HepG2 (cell line): Measurements from ENCODE around the gene RAMP1. TPM values are rescaled to one million over a fixed set of nuclear protein-coding genes. Genes with fewer than 3 reads are reported as not detected.

Source experiments
- CAMTA2 ChIP-seq: sonication (generic); formaldehyde crosslinking; IDR thresholded peaks from 2 replicates; pipeline ENCODE4 v1.4.0; 2020; ENCODE audit warnings: mild to moderate bottlenecking, missing genetic modification reagents, borderline replicate concordance
- CENPT ChIP-seq: sonication (generic); formaldehyde crosslinking; IDR thresholded peaks from 2 replicates; pipeline ENCODE4 v1.8.0; 2022; ENCODE audit warnings: low read depth, mild to moderate bottlenecking, moderate library complexity, missing genetic modification reagents
- EZH2 ChIP-seq: conservative IDR thresholded peaks from 2 replicates; pipeline ENCODE4 v1.6.1; 2012; ENCODE audit warnings: mild to moderate bottlenecking, low read depth, low read length, moderate library complexity
- GABPA ChIP-seq, 2 experiments: IDR thresholded peaks; 2 replicates each; pipeline ENCODE4 v1.6.1; 2011 to 2016; ENCODE audit warnings: low read depth in 2 of 2, low read length in 1 of 2, missing biosample characterization in 1 of 2, missing genetic modification characterization in 1 of 2
- HOXA5 ChIP-seq: sonication (generic); formaldehyde crosslinking; IDR thresholded peaks from 2 replicates; pipeline ENCODE4 v1.4.0; 2020; ENCODE audit warnings: missing genetic modification reagents
- JARID2 ChIP-seq: sonication (generic); formaldehyde crosslinking; IDR thresholded peaks from 2 replicates; pipeline ENCODE4 v1.8.1; 2023; ENCODE audit warnings: missing genetic modification reagents, inconsistent platforms; ENCODE audit not compliant: insufficient replicate concordance
- KAT2B ChIP-seq: fragments of 150-350 bp; IDR thresholded peaks from 2 replicates; pipeline ENCODE4 v1.6.1; 2014; ENCODE audit warnings: low read depth, low read length, borderline replicate concordance
- KLF15 ChIP-seq: sonication (generic); formaldehyde crosslinking; IDR thresholded peaks from 2 replicates; pipeline ENCODE4 v1.8.1; 2023; ENCODE audit warnings: borderline replicate concordance, mild to moderate bottlenecking, inconsistent platforms, missing genetic modification reagents, mixed read lengths
- MIXL1 ChIP-seq: IDR thresholded peaks from 2 replicates; pipeline ENCODE4 v1.6.1; 2016
- MTF1 ChIP-seq: sonication (generic); formaldehyde crosslinking; IDR thresholded peaks from 2 replicates; pipeline ENCODE4 v1.5.0; 2020; ENCODE audit warnings: missing genetic modification reagents
- NFE2L2 ChIP-seq: fragments of 150-350 bp; IDR thresholded peaks from 2 replicates; pipeline ENCODE4 v1.6.1; 2014; ENCODE audit warnings: low read length
- PHB2 ChIP-seq: fragments of 450-650 bp; IDR thresholded peaks from 2 replicates; pipeline ENCODE4 v1.6.1; 2018; ENCODE audit not compliant: partially characterized antibody
- PLRG1 ChIP-seq: fragments of 450-650 bp; conservative IDR thresholded peaks from 2 replicates; pipeline ENCODE4 v1.6.1; 2016
- SNRNP70 ChIP-seq: fragments of 200-400 bp; formaldehyde crosslinking; IDR thresholded peaks from 2 replicates; pipeline ENCODE4 v1.6.1; 2017; ENCODE audit warnings: mild to moderate bottlenecking, low read depth, low read length, moderate library complexity
- ZNF136 ChIP-seq: sonication (generic); formaldehyde crosslinking; IDR thresholded peaks from 2 replicates; pipeline ENCODE4 v1.8.1; 2022; ENCODE audit warnings: low read depth, mild to moderate bottlenecking, moderate library complexity, missing genetic modification reagents
- ZNF333 ChIP-seq: sonication (generic); formaldehyde crosslinking; IDR thresholded peaks from 2 replicates; pipeline ENCODE4 v1.4.0; 2020; ENCODE audit warnings: mild to moderate bottlenecking, missing genetic modification reagents, borderline replicate concordance
- ZNF883 ChIP-seq: sonication (generic); formaldehyde crosslinking; IDR thresholded peaks from 2 replicates; pipeline ENCODE4 v1.5.1; 2020; ENCODE audit warnings: mild to moderate bottlenecking, missing genetic modification reagents; ENCODE audit errors: not compliant biosample characterization
- polyA plus RNA-seq, 8 experiments: library from polyadenylated mRNA; depleted of rRNA in 3 of 8; stranded (reverse) in 7 of 8; unstranded in 1 of 8; fragments of >200 nt; fragmentation: Illumina TruSeq in 4 of 8; extraction: Trizol in 4 of 8; gene quantifications; 2 replicates each; pipeline versions ENCODE4 v1.2.1 to v1.2.3, GENCODE V29; 2011 to 2016; ENCODE audit warnings: low read depth in 4 of 8, missing spikeins in 1 of 8, mixed read lengths in 1 of 8; ENCODE audit not compliant: insufficient read depth in 1 of 8
- total RNA-seq, 5 experiments: library from RNA; depleted of rRNA; stranded (reverse); fragments of >200 nt; fragmentation: Illumina TruSeq; extraction: Trizol; gene quantifications; 2 replicates each; pipeline ENCODE4 v1.2.3, GENCODE V29; 2016; ENCODE audit warnings: low read depth in 1 of 5
- TF ChIP-seq, protein P1 (sequence below): sonication (generic); formaldehyde crosslinking; IDR thresholded peaks from 2 replicates; pipeline ENCODE4 v1.4.0; 2020; ENCODE audit warnings: missing genetic modification reagents, borderline replicate concordance
- TF ChIP-seq, protein P2 (sequence below): sonication (generic); formaldehyde crosslinking; IDR thresholded peaks from 2 replicates; pipeline ENCODE4 v1.4.0; 2020; ENCODE audit warnings: missing genetic modification reagents
- TF ChIP-seq, protein P3 (sequence below): sonication (generic); formaldehyde crosslinking; conservative IDR thresholded peaks from 2 replicates; pipeline ENCODE4 v1.5.0; 2020; ENCODE audit warnings: missing genetic modification reagents
- TF ChIP-seq, protein P4 (sequence below): sonication (generic); formaldehyde crosslinking; IDR thresholded peaks from 2 replicates; pipeline ENCODE4 v1.4.0; 2020; ENCODE audit warnings: missing genetic modification reagents, low read depth, mild to moderate bottlenecking, borderline replicate concordance

RAMP1 gene
- total and polyA plus RNA-seq, 2 of the 13 experiments (the other 11 are each of a cell fraction or from before 2014, with no cell fraction given): 0.29 to 0.61 TPM

DNA sequence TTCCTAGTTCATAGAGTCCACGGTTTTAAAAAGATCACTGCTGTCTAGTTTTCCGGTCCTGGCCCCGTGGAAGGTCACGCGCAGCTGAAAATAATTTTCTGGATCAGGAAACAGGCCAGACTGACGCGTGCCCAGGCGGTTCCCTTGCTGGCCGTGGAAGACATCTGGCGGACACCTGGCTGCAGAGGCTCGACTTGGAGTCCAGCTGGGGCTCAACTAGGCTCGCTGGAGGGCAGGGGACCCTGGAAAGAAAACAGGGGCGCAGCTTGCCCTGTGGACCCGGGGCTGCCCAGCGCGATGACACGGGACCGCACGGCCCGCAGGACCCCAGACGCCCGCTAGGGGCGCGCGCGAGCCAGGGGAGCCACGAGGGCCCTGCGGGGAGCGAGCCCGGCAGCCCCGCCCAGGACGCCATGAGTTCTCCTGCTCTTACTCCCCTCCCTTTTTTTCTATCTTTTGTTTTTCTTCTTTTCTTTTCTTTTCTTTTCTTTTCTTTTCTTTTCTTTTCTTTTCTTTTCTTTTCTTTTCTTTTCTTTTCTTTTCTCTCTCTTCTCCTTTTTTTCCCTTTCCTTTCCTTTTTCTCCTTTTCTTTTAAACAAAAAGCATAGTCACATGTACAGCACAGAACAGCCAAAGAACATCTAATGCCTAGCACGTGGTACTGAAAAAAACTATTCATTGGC is 64.2 kb downstream of the RAMP1 start (continued):
- TF ChIP-seq, protein P1, sequence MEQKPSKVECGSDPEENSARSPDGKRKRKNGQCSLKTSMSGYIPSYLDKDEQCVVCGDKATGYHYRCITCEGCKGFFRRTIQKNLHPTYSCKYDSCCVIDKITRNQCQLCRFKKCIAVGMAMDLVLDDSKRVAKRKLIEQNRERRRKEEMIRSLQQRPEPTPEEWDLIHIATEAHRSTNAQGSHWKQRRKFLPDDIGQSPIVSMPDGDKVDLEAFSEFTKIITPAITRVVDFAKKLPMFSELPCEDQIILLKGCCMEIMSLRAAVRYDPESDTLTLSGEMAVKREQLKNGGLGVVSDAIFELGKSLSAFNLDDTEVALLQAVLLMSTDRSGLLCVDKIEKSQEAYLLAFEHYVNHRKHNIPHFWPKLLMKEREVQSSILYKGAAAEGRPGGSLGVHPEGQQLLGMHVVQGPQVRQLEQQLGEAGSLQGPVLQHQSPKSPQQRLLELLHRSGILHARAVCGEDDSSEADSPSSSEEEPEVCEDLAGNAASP (CRISPR knock-in tag): no peak
- TF ChIP-seq HOXA5 (CRISPR knock-in tag) (no peak), KAT2B (no peak), MIXL1 (CRISPR knock-in tag) (no peak), PHB2 (no peak), CENPT (no peak), ZNF136 (CRISPR knock-in tag) (no peak), ZNF333 (CRISPR knock-in tag) (0 out of 2 replicates have a peak, but pooled peaks have one; percentile 31), NFE2L2 (no peak), CAMTA2 (CRISPR knock-in tag) (no peak), EZH2 (no peak), GABPA (IDR thresholded peaks at IDR 0.05; ENCODE audit: low read depth, low read length) (no peak), GABPA (CRISPR knock-in tag; IDR thresholded peaks at IDR 0.05; ENCODE audit: low read depth) (no peak), MTF1 (CRISPR knock-in tag) (no peak), ZNF883 (CRISPR knock-in tag) (no peak), JARID2 (CRISPR knock-in tag) (no peak), KLF15 (CRISPR knock-in tag) (no peak), SNRNP70 (no peak), PLRG1 (no peak)
- TF ChIP-seq, protein P2, sequence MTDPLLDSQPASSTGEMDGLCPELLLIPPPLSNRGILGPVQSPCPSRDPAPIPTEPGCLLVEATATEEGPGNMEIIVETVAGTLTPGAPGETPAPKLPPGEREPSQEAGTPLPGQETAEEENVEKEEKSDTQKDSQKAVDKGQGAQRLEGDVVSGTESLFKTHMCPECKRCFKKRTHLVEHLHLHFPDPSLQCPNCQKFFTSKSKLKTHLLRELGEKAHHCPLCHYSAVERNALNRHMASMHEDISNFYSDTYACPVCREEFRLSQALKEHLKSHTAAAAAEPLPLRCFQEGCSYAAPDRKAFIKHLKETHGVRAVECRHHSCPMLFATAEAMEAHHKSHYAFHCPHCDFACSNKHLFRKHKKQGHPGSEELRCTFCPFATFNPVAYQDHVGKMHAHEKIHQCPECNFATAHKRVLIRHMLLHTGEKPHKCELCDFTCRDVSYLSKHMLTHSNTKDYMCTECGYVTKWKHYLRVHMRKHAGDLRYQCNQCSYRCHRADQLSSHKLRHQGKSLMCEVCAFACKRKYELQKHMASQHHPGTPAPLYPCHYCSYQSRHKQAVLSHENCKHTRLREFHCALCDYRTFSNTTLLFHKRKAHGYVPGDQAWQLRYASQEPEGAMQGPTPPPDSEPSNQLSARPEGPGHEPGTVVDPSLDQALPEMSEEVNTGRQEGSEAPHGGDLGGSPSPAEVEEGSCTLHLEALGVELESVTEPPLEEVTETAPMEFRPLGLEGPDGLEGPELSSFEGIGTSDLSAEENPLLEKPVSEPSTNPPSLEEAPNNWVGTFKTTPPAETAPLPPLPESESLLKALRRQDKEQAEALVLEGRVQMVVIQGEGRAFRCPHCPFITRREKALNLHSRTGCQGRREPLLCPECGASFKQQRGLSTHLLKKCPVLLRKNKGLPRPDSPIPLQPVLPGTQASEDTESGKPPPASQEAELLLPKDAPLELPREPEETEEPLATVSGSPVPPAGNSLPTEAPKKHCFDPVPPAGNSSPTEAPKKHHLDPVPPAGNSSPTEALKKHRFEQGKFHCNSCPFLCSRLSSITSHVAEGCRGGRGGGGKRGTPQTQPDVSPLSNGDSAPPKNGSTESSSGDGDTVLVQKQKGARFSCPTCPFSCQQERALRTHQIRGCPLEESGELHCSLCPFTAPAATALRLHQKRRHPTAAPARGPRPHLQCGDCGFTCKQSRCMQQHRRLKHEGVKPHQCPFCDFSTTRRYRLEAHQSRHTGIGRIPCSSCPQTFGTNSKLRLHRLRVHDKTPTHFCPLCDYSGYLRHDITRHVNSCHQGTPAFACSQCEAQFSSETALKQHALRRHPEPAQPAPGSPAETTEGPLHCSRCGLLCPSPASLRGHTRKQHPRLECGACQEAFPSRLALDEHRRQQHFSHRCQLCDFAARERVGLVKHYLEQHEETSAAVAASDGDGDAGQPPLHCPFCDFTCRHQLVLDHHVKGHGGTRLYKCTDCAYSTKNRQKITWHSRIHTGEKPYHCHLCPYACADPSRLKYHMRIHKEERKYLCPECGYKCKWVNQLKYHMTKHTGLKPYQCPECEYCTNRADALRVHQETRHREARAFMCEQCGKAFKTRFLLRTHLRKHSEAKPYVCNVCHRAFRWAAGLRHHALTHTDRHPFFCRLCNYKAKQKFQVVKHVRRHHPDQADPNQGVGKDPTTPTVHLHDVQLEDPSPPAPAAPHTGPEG (CRISPR knock-in tag): no peak
- TF ChIP-seq, protein P3, sequence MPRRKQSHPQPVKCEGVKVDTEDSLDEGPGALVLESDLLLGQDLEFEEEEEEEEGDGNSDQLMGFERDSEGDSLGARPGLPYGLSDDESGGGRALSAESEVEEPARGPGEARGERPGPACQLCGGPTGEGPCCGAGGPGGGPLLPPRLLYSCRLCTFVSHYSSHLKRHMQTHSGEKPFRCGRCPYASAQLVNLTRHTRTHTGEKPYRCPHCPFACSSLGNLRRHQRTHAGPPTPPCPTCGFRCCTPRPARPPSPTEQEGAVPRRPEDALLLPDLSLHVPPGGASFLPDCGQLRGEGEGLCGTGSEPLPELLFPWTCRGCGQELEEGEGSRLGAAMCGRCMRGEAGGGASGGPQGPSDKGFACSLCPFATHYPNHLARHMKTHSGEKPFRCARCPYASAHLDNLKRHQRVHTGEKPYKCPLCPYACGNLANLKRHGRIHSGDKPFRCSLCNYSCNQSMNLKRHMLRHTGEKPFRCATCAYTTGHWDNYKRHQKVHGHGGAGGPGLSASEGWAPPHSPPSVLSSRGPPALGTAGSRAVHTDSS: no peak
- TF ChIP-seq, protein P4, sequence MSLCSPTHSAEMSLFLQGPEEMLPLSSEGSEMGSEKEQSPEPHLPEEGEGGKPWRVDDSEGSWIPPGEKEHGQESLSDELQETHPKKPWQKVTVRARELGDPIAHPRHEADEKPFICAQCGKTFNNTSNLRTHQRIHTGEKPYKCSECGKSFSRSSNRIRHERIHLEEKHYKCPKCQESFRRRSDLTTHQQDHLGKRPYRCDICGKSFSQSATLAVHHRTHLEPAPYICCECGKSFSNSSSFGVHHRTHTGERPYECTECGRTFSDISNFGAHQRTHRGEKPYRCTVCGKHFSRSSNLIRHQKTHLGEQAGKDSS: no peak
